Smooth muscle cell (in vitro differentiated cells): Measurements from ENCODE around the gene LRFN4. TPM values are rescaled to one million over a fixed set of nuclear protein-coding genes. Genes with fewer than 3 reads are reported as not detected.

ENCODE experiments used
- DNase-seq: peaks from one replicate; lab custom pipeline; 2025; ENCODE audit not compliant: unreplicated experiment; lab: John Stamatoyannopoulos, UW
- H2AFZ ChIP-seq: fragments of 200-600 bp; sonication (generic); 2 replicates; pipeline ENCODE4 v1.6.0; 2016; ENCODE audit warnings: antibody characterized with exemption, low read depth, mild to moderate bottlenecking
- H3F3A ChIP-seq: fragments of 200-600 bp; sonication (generic); 2 replicates; pipeline ENCODE4 v1.6.0; 2017; ENCODE audit warnings: antibody characterized with exemption, low read depth
- H3K27ac ChIP-seq: fragments of 200-600 bp; sonication (generic); 2 replicates; pipeline ENCODE4 v1.5.1; 2016; ENCODE audit warnings: low read depth, mild to moderate bottlenecking
- H3K27me3 ChIP-seq: fragments of 200-600 bp; sonication (generic); 2 replicates; pipeline ENCODE4 v1.6.1; 2016; ENCODE audit warnings: low read depth, mild to moderate bottlenecking
- H3K36me3 ChIP-seq: fragments of 200-600 bp; sonication (generic); 2 replicates; pipeline ENCODE4 v1.5.1; 2016; ENCODE audit warnings: low read depth
- H3K4me1 ChIP-seq: fragments of 200-600 bp; sonication (generic); 2 replicates; pipeline ENCODE4 v1.5.1; 2016; ENCODE audit warnings: low read depth
- H3K4me2 ChIP-seq: fragments of 200-600 bp; sonication (generic); 2 replicates; pipeline ENCODE4 v1.6.0; 2016; ENCODE audit warnings: mild to moderate bottlenecking
- H3K4me3 ChIP-seq: fragments of 200-600 bp; sonication (generic); 2 replicates; pipeline ENCODE4 v1.5.1; 2016; ENCODE audit warnings: mild to moderate bottlenecking
- H3K79me2 ChIP-seq: fragments of 200-600 bp; sonication (generic); 2 replicates; pipeline ENCODE4 v1.6.0; 2016; ENCODE audit warnings: low read depth, mild to moderate bottlenecking
- H3K9ac ChIP-seq: fragments of 200-600 bp; sonication (generic); 2 replicates; pipeline ENCODE4 v1.6.0; 2016; ENCODE audit warnings: low read depth
- H3K9me3 ChIP-seq: fragments of 200-600 bp; sonication (generic); replicated peaks from 2 replicates; pipeline ENCODE4 v1.5.1; 2016; ENCODE audit warnings: low read depth
- H4K20me1 ChIP-seq: fragments of 200-600 bp; sonication (generic); 2 replicates; pipeline ENCODE4 v1.6.0; 2016; ENCODE audit warnings: low read depth
- WGBS: methylation state at CpG from one replicate; pipeline ENCODE4 v1.1.7; 2016; ENCODE audit warnings: low lambda C conversion rate; 5-methylcytosine and 5-hydroxymethylcytosine counted together
- polyA plus RNA-seq: library from polyadenylated mRNA; unstranded; fragments of >200 nt; fragmentation: Nextera tagmentation; extraction: Ambion mirVana; gene quantifications from 2 replicates; pipeline ENCODE4 v1.2.1, GENCODE V29; 2016
- total RNA-seq: library from RNA; depleted of rRNA; stranded (reverse); fragments of >200 nt; gene quantifications from 2 replicates; pipeline ENCODE4 v1.2.3, GENCODE V29; 2014
- TF ChIP-seq, protein P1 (sequence below): fragments of 200-600 bp; sonication (generic); IDR thresholded peaks from 2 replicates; pipeline ENCODE4 v1.5.1; 2017; ENCODE audit warnings: borderline replicate concordance, mild to moderate bottlenecking, antibody characterized with exemption; ENCODE audit not compliant: insufficient read depth, poor library complexity, severe bottlenecking

LRFN4 gene
- total and polyA plus RNA-seq, 2 experiments from 2014 or later: 14.7 to 37.6 TPM

- no peaks in the 10 kb centered on the region for H3K9me3 ChIP-seq
- peaks cover 17% of the 10 kb centered on the region for H4K20me1 ChIP-seq
- peaks cover 6% of the 10 kb centered on the region for H3K4me1 ChIP-seq
- H3K27me3 ChIP-seq: no peaks in the 10 kb centered on the region
- H3K79me2 ChIP-seq: no peaks in the 10 kb centered on the region
- no peak for DNase-seq
- no peaks in the 10 kb centered on the region for H3F3A ChIP-seq
- no peak overlapping the region for H3K9ac ChIP-seq
- TF ChIP-seq, protein P1, sequence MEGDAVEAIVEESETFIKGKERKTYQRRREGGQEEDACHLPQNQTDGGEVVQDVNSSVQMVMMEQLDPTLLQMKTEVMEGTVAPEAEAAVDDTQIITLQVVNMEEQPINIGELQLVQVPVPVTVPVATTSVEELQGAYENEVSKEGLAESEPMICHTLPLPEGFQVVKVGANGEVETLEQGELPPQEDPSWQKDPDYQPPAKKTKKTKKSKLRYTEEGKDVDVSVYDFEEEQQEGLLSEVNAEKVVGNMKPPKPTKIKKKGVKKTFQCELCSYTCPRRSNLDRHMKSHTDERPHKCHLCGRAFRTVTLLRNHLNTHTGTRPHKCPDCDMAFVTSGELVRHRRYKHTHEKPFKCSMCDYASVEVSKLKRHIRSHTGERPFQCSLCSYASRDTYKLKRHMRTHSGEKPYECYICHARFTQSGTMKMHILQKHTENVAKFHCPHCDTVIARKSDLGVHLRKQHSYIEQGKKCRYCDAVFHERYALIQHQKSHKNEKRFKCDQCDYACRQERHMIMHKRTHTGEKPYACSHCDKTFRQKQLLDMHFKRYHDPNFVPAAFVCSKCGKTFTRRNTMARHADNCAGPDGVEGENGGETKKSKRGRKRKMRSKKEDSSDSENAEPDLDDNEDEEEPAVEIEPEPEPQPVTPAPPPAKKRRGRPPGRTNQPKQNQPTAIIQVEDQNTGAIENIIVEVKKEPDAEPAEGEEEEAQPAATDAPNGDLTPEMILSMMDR: no peak
- no peak overlapping the region for H3K27ac ChIP-seq
- 94% methylated on average over 8 of the region's 8 CpGs for WGBS
- H3K4me3 ChIP-seq: no peak overlapping the region
- no peaks in the 10 kb centered on the region for H3K36me3 ChIP-seq
- no peak overlapping the region for H3K4me2 ChIP-seq
- H2AFZ ChIP-seq: no peak overlapping the region
Measured at GRCh38 chr11:66879999-66880398, 23.1 kb downstream of the LRFN4 start.

- WGBS: 87% methylated on average over 14 of the region's 14 CpGs
- peaks cover 6% of the 10 kb centered on the region for H3K4me1 ChIP-seq
- no peak overlapping the region for H2AFZ ChIP-seq
- TF ChIP-seq, protein P1: no peak
- no peak overlapping the region for H3K27ac ChIP-seq
- no peak overlapping the region for H3K4me2 ChIP-seq
- H3K9ac ChIP-seq: no peak overlapping the region
- no peaks in the 10 kb centered on the region for H3K9me3 ChIP-seq
- H3K4me3 ChIP-seq: no peak overlapping the region
- no peaks in the 10 kb centered on the region for H3K27me3 ChIP-seq
- no peaks in the 10 kb centered on the region for H3K79me2 ChIP-seq
- peaks cover 17% of the 10 kb centered on the region for H4K20me1 ChIP-seq
- no peaks in the 10 kb centered on the region for H3F3A ChIP-seq
- no peak for DNase-seq
- H3K36me3 ChIP-seq: no peaks in the 10 kb centered on the region
Measured at GRCh38 chr11:66880496-66881450, 23.9 kb downstream of the LRFN4 start.

GRCh38 chr11:66881451-66881835, 24.6 kb downstream of the LRFN4 start:
- DNase-seq: no peak
- TF ChIP-seq, protein P1: no peak
- Histone ChIP-seq H3K4me1 (peaks cover 6% of the 10 kb centered on the region), H3K9ac (no peak overlapping the region), H3K9me3 (no peaks in the 10 kb centered on the region), H2AFZ (no peak overlapping the region), H3K27ac (no peak overlapping the region), H3K27me3 (no peaks in the 10 kb centered on the region), H3K4me2 (no peak overlapping the region), H3K36me3 (no peaks in the 10 kb centered on the region), H3K79me2 (no peaks in the 10 kb centered on the region), H4K20me1 (peaks cover 17% of the 10 kb centered on the region), H3F3A (no peaks in the 10 kb centered on the region), H3K4me3 (no peak overlapping the region)
- 93% methylated on average over 10 of the region's 10 CpGs for WGBS
